Activated naive CD4-positive, alpha-beta T cell treated with anti-CD3 and anti-CD28 coated beads for 36 hours (primary cell): ENCODE results near the gene IGSF22. TPM values are rescaled to one million over a fixed set of nuclear protein-coding genes. Genes with fewer than 3 reads are reported as not detected.

Experiments used
- CTCF ChIA-PET: fragments of 350-600 bp; sonication (Branson Sonifier 250); formaldehyde crosslinking; loops from one replicate; lab custom pipeline; 2021; ENCODE audit warnings: antibody characterized with exemption; lab: Charles Lee
- DNase-seq: peaks from one replicate; pipeline ENCODE4 v3.0.0-alpha.2; 2020
- H3K27ac Mint-ChIP-seq: one replicate; pipeline ENCODE4 v1.8.0; 2021; ENCODE audit warnings: mild to moderate bottlenecking, mixed read lengths
- H3K27me3 Mint-ChIP-seq: one replicate; pipeline ENCODE4 v1.8.0; 2021; ENCODE audit warnings: low read depth, mixed read lengths
- H3K36me3 Mint-ChIP-seq: one replicate; pipeline ENCODE4 v1.8.0; 2021; ENCODE audit warnings: low read depth, mixed read lengths
- H3K4me1 Mint-ChIP-seq: one replicate; pipeline ENCODE4 v1.8.0; 2021; ENCODE audit warnings: low read depth, mixed read lengths
- H3K4me3 Mint-ChIP-seq: one replicate; pipeline ENCODE4 v1.8.0; 2021; ENCODE audit warnings: mild to moderate bottlenecking, moderate library complexity, mixed read lengths
- H3K9me3 Mint-ChIP-seq: one replicate; pipeline ENCODE4 v1.8.0; 2021; ENCODE audit warnings: mixed read lengths
- intact Hi-C: fragments of 100-400 bp; cut with micrococcal nuclease; formaldehyde crosslinking; loops from one replicate; pipeline ENCODE4 v1.15.1; 2023
- total RNA-seq, 2 experiments: library from RNA; stranded (reverse); gene quantifications; one replicate each; pipeline ENCODE4 v1.2.3, GENCODE V29; 2021

The IGSF22 gene
- total RNA-seq, 2 experiments from 2014 or later, result 1.2 to 1.3 TPM

GRCh38 chr11:18761741-18762140 lies 35.8 kb upstream of the IGSF22 start:
- intact Hi-C loops, result loop anchor here (5.0 kb wide), 2 partner anchors 379 to 769 kb away; no protein-coding TSS in a partner anchor

GRCh38 chr11:18761144-18761543 lies 35.2 kb upstream of the IGSF22 start:
- H3K27ac Mint-ChIP-seq, result no peak overlapping the region
- no peaks in the 10 kb centered on the region for H3K9me3 Mint-ChIP-seq
- CTCF ChIA-PET, result no interaction called here
- H3K4me1 Mint-ChIP-seq, result peaks cover 7% of the 10 kb centered on the region
- intact Hi-C loops, result loop anchor here (5.0 kb wide), 2 partner anchors 379 to 769 kb away; no protein-coding TSS in a partner anchor
- no peaks in the 10 kb centered on the region for H3K27me3 Mint-ChIP-seq
- no peak overlapping the region for H3K4me3 Mint-ChIP-seq
- no peaks in the 10 kb centered on the region for H3K36me3 Mint-ChIP-seq
- no peak for DNase-seq

More at GRCh38 chr11:18761741-18762140, 35.8 kb upstream of the IGSF22 start:
- peaks cover 7% of the 10 kb centered on the region for H3K4me1 Mint-ChIP-seq
- H3K27me3 Mint-ChIP-seq, result no peaks in the 10 kb centered on the region
- no peak overlapping the region for H3K4me3 Mint-ChIP-seq
- H3K9me3 Mint-ChIP-seq, result no peaks in the 10 kb centered on the region
- no peak overlapping the region for H3K27ac Mint-ChIP-seq
- CTCF ChIA-PET, result interaction anchor here (1.9 kb wide), 1 partner anchor 41 kb away, joined by 7 read pairs; no protein-coding TSS in a partner anchor
- DNase-seq, result no peak
- H3K36me3 Mint-ChIP-seq, result no peaks in the 10 kb centered on the region

GRCh38 chr11:18757811-18758210 lies 31.8 kb upstream of the IGSF22 start:
- H3K36me3 Mint-ChIP-seq, result no peaks in the 10 kb centered on the region
- no peaks in the 10 kb centered on the region for H3K9me3 Mint-ChIP-seq
- no peaks in the 10 kb centered on the region for H3K4me1 Mint-ChIP-seq
- intact Hi-C loops, result no loop called here
- DNase-seq, result no peak
- H3K4me3 Mint-ChIP-seq, result no peak overlapping the region
- H3K27me3 Mint-ChIP-seq, result no peaks in the 10 kb centered on the region
- CTCF ChIA-PET, result interaction anchor here (0.7 to 1.9 kb wide), 7 partner anchors 8 to 47 kb away, joined by 3 to 10 read pairs (median 5); no protein-coding TSS in a partner anchor
- no peak overlapping the region for H3K27ac Mint-ChIP-seq

- Mint-ChIP-seq H3K27me3 (no peaks in the 10 kb centered on the region), H3K9me3 (no peaks in the 10 kb centered on the region), H3K4me1 (no peaks in the 10 kb centered on the region), H3K4me3 (no peak overlapping the region), H3K36me3 (no peaks in the 10 kb centered on the region), H3K27ac (no peak overlapping the region)
- CTCF ChIA-PET, result interaction anchor here (0.6 to 1.9 kb wide), 4 partner anchors 25 to 124 kb away, joined by 3 to 10 read pairs (median 6); no protein-coding TSS in a partner anchor
- intact Hi-C loops, result no loop called here
- no peak for DNase-seq
Measured at GRCh38 chr11:18756889-18757288, 30.9 kb upstream of the IGSF22 start.

- CTCF ChIA-PET, result interaction anchor here (0.7 to 1.2 kb wide), 3 partner anchors 9 to 23 kb away, joined by 3 read pairs; no protein-coding TSS in a partner anchor
- Mint-ChIP-seq H3K27me3 (no peaks in the 10 kb centered on the region), H3K4me3 (no peak overlapping the region), H3K36me3 (no peaks in the 10 kb centered on the region), H3K27ac (no peak overlapping the region), H3K4me1 (no peaks in the 10 kb centered on the region), H3K9me3 (no peaks in the 10 kb centered on the region)
- intact Hi-C loops, result no loop called here
- no peak for DNase-seq
Measured at GRCh38 chr11:18754308-18754707, 28.3 kb upstream of the IGSF22 start.

- Mint-ChIP-seq H3K4me3 (no peak overlapping the region), H3K9me3 (no peaks in the 10 kb centered on the region), H3K27me3 (no peaks in the 10 kb centered on the region), H3K27ac (no peak overlapping the region), H3K36me3 (no peaks in the 10 kb centered on the region), H3K4me1 (no peaks in the 10 kb centered on the region)
- intact Hi-C loops, result no loop called here
- DNase-seq, result no peak
- CTCF ChIA-PET, result interaction anchor here (1.1 to 4.5 kb wide), 2 partner anchors 13 to 21 kb away, joined by 4 to 21 read pairs; no protein-coding TSS in a partner anchor
Measured at GRCh38 chr11:18752502-18752901, 26.5 kb upstream of the IGSF22 start.

- Mint-ChIP-seq H3K27ac (no peak overlapping the region), H3K27me3 (no peaks in the 10 kb centered on the region), H3K4me1 (no peaks in the 10 kb centered on the region), H3K9me3 (no peaks in the 10 kb centered on the region), H3K36me3 (no peaks in the 10 kb centered on the region), H3K4me3 (no peak overlapping the region)
- DNase-seq, result no peak
- CTCF ChIA-PET, result interaction anchor here (4.5 kb wide), 1 partner anchor 15 kb away, joined by 21 read pairs; no protein-coding TSS in a partner anchor
- intact Hi-C loops, result no loop called here
Measured at GRCh38 chr11:18750944-18751343, 25.0 kb upstream of the IGSF22 start.

GRCh38 chr11:18749681-18750319 lies 23.8 kb upstream of the IGSF22 start:
- Mint-ChIP-seq H3K9me3 (no peaks in the 10 kb centered on the region), H3K4me1 (no peaks in the 10 kb centered on the region), H3K36me3 (no peaks in the 10 kb centered on the region), H3K4me3 (no peak overlapping the region), H3K27ac (no peak overlapping the region), H3K27me3 (no peaks in the 10 kb centered on the region)
- DNase-seq, result no peak
- CTCF ChIA-PET, result interaction anchor here (1.1 to 4.5 kb wide), 3 partner anchors 8 to 28 kb away, joined by 3 to 21 read pairs (median 3); no protein-coding TSS in a partner anchor
- intact Hi-C loops, result no loop called here

GRCh38 chr11:18748766-18749365 lies 22.9 kb upstream of the IGSF22 start:
- Mint-ChIP-seq H3K36me3 (no peaks in the 10 kb centered on the region), H3K9me3 (no peaks in the 10 kb centered on the region), H3K27me3 (no peaks in the 10 kb centered on the region), H3K27ac (no peak overlapping the region), H3K4me1 (no peaks in the 10 kb centered on the region), H3K4me3 (no peak overlapping the region)
- no peak for DNase-seq
- CTCF ChIA-PET, result interaction anchor here (1.5 to 4.5 kb wide), 2 partner anchors 9 to 17 kb away, joined by 3 to 21 read pairs; no protein-coding TSS in a partner anchor
- intact Hi-C loops, result no loop called here

GRCh38 chr11:18745251-18745650 lies 19.3 kb upstream of the IGSF22 start:
- Mint-ChIP-seq H3K9me3 (no peaks in the 10 kb centered on the region), H3K4me3 (no peak overlapping the region), H3K4me1 (no peaks in the 10 kb centered on the region), H3K27me3 (no peaks in the 10 kb centered on the region), H3K36me3 (no peaks in the 10 kb centered on the region), H3K27ac (no peak overlapping the region)
- CTCF ChIA-PET, result interaction anchor here (1.0 to 1.8 kb wide), 3 partner anchors 17 to 76 kb away, joined by 3 to 7 read pairs (median 5); no protein-coding TSS in a partner anchor
- intact Hi-C loops, result no loop called here
- no peak for DNase-seq

GRCh38 chr11:18743900-18744514 lies 18.0 kb upstream of the IGSF22 start:
- no peak for DNase-seq
- no peaks in the 10 kb centered on the region for H3K27me3 Mint-ChIP-seq
- no peaks in the 10 kb centered on the region for H3K36me3 Mint-ChIP-seq
- intact Hi-C loops, result no loop called here
- H3K27ac Mint-ChIP-seq, result no peak overlapping the region
- CTCF ChIA-PET, result interaction anchor here (1.5 to 2.7 kb wide), 4 partner anchors 9 to 20 kb away, joined by 3 to 7 read pairs (median 6); no protein-coding TSS in a partner anchor
- H3K4me1 Mint-ChIP-seq, result no peaks in the 10 kb centered on the region
- no peak overlapping the region for H3K4me3 Mint-ChIP-seq
- no peaks in the 10 kb centered on the region for H3K9me3 Mint-ChIP-seq

- DNase-seq, result no peak
- CTCF ChIA-PET, result interaction anchor here (0.6 to 2.7 kb wide), 4 partner anchors 8 to 16 kb away, joined by 3 to 7 read pairs (median 4); no protein-coding TSS in a partner anchor
- H3K27me3 Mint-ChIP-seq, result no peaks in the 10 kb centered on the region
- no peaks in the 10 kb centered on the region for H3K4me1 Mint-ChIP-seq
- intact Hi-C loops, result no loop called here
- H3K27ac Mint-ChIP-seq, result no peak overlapping the region
- H3K9me3 Mint-ChIP-seq, result no peaks in the 10 kb centered on the region
- no peak overlapping the region for H3K4me3 Mint-ChIP-seq
- H3K36me3 Mint-ChIP-seq, result no peaks in the 10 kb centered on the region
Measured at GRCh38 chr11:18743365-18743764, 17.4 kb upstream of the IGSF22 start.
